C4-2B (cell line): ENCODE results near the gene NPAS3.

Experiments
- ZFX ChIP-seq: fragments of 450-650 bp; IDR thresholded peaks from 2 replicates; pipeline ENCODE4 v1.6.1; 2017
- TF ChIP-seq, protein P1 (sequence below): fragments of 450-650 bp; conservative IDR thresholded peaks from 2 replicates; pipeline ENCODE4 v1.5.1; 2017; ENCODE audit warnings: mild to moderate bottlenecking

DNA sequence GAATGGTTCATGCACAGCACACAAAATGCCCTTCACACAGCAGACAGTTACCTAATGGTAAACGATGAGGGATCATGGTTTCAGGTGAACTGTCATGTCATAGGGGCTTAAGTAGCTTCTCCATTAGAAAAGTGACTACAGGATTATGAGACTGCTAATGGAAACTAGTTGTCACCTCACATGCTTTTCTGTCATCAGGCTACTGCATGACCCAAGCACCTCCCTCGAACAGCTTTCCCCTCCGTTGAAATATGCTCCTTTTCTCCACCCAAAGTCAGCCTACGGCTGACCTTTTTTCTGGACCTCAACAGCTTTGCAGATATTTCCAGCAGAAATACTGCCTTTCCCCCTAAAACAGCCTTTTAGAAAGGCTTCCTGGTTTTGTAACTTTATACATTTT is 544.9 kb downstream of the NPAS3 start:
- TF ChIP-seq, protein P1, sequence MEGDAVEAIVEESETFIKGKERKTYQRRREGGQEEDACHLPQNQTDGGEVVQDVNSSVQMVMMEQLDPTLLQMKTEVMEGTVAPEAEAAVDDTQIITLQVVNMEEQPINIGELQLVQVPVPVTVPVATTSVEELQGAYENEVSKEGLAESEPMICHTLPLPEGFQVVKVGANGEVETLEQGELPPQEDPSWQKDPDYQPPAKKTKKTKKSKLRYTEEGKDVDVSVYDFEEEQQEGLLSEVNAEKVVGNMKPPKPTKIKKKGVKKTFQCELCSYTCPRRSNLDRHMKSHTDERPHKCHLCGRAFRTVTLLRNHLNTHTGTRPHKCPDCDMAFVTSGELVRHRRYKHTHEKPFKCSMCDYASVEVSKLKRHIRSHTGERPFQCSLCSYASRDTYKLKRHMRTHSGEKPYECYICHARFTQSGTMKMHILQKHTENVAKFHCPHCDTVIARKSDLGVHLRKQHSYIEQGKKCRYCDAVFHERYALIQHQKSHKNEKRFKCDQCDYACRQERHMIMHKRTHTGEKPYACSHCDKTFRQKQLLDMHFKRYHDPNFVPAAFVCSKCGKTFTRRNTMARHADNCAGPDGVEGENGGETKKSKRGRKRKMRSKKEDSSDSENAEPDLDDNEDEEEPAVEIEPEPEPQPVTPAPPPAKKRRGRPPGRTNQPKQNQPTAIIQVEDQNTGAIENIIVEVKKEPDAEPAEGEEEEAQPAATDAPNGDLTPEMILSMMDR: no peak
- TF ChIP-seq ZFX: no peak
